ENCODE measurements around the gene MSH3.

The MSH3 gene

GRCh38 chr5:80704221-80704620, 49.8 kb downstream of the MSH3 start:
- no peak overlapping the region for H3K27ac ChIP-seq (ENCODE audit: insufficient read depth, low read depth, low read length, poor library complexity, severe bottlenecking)
- WGBS, 2 experiments = 93 to 100% methylated on average over 1 of the region's 1 CpG
- H3K4me1 ChIP-seq (ENCODE audit: control insufficient read depth, insufficient read depth, low read length) = no peaks in the 10 kb centered on the region
- H3K36me3 ChIP-seq (ENCODE audit: control insufficient read depth, insufficient read depth, low read length) = no peaks in the 10 kb centered on the region
- no peaks in the 10 kb centered on the region for H3K9me3 ChIP-seq (ENCODE audit: control insufficient read depth, low read length)
- no peaks in the 10 kb centered on the region for H3K27me3 ChIP-seq (ENCODE audit: control insufficient read depth, insufficient read depth, low read length, poor library complexity, severe bottlenecking)
- H3K4me3 ChIP-seq (ENCODE audit: insufficient read depth, low read depth, low read length) = no peak overlapping the region

DNA sequence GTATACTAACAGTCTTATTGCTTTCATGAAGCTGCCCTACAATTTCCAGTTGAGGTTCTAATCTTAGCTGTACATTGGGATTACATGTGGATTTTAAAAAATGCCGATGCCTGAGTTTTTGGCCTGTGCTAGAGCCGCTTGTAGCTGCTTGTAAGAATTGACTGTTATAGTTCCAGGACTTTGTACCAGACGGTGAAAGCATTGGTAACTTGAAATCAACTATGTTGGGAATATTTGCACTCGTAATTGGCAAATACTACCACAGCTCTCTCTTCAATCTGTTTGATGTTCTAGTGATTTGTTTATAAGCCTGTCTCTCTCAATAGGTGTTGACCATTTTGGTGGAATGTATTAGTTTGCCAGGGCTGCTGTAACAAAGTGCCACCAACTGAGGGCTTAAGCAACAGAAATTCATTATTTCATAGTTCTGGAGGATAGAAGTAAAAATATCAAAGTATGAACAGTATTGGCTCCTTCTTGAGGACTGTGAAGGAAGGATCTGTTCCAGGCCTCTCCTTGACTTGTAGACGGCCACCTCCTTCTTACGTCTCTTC, 50.8 kb downstream of the MSH3 start:
- no peak overlapping the region for H3K27ac ChIP-seq (ENCODE audit: insufficient read depth, low read depth, low read length, poor library complexity, severe bottlenecking)
- no peaks in the 10 kb centered on the region for H3K36me3 ChIP-seq (ENCODE audit: control insufficient read depth, insufficient read depth, low read length)
- H3K27me3 ChIP-seq (ENCODE audit: control insufficient read depth, insufficient read depth, low read length, poor library complexity, severe bottlenecking) = no peaks in the 10 kb centered on the region
- H3K4me3 ChIP-seq (ENCODE audit: insufficient read depth, low read depth, low read length) = no peak overlapping the region
- no peaks in the 10 kb centered on the region for H3K4me1 ChIP-seq (ENCODE audit: control insufficient read depth, insufficient read depth, low read length)
- 87% methylated on average over 5 to 6 of the region's 6 CpGs for WGBS, 2 experiments
- H3K9me3 ChIP-seq (ENCODE audit: control insufficient read depth, low read length) = no peaks in the 10 kb centered on the region

DNA sequence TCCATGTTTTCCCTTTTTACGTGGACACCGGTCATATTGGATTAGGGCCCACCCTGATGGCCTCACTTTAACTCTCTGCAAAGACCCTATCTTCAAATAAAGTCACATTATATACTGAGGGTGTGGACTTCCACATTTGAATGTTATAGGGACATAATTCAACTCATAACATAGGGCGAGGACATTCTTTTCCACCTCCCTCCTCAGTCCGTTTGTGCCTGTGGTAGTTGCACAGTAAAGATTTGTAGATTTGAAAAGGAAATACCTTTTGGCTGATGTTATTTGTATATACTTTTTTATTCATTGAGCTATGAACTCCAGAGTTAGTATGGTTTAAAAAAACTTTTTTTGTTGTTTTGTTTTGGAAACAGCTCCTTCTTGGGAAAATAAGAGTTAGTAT, 51.3 kb downstream of the MSH3 start:
- Histone ChIP-seq H3K4me3 (ENCODE audit: insufficient read depth, low read depth, low read length) (no peak overlapping the region), H3K4me1 (ENCODE audit: control insufficient read depth, insufficient read depth, low read length) (no peaks in the 10 kb centered on the region), H3K9me3 (ENCODE audit: control insufficient read depth, low read length) (no peaks in the 10 kb centered on the region), H3K36me3 (ENCODE audit: control insufficient read depth, insufficient read depth, low read length) (no peaks in the 10 kb centered on the region), H3K27me3 (ENCODE audit: control insufficient read depth, insufficient read depth, low read length, poor library complexity, severe bottlenecking) (no peaks in the 10 kb centered on the region), H3K27ac (ENCODE audit: insufficient read depth, low read depth, low read length, poor library complexity, severe bottlenecking) (no peak overlapping the region)
- 97% methylated on average over 2 to 4 of the region's 4 CpGs for WGBS, 2 experiments

GRCh38 chr5:80706835-80707447, 52.5 kb downstream of the MSH3 start:
- H3K9me3 ChIP-seq (ENCODE audit: control insufficient read depth, low read length) = no peaks in the 10 kb centered on the region
- no peaks in the 10 kb centered on the region for H3K4me1 ChIP-seq (ENCODE audit: control insufficient read depth, insufficient read depth, low read length)
- no peak overlapping the region for H3K4me3 ChIP-seq (ENCODE audit: insufficient read depth, low read depth, low read length)
- no peak overlapping the region for H3K27ac ChIP-seq (ENCODE audit: insufficient read depth, low read depth, low read length, poor library complexity, severe bottlenecking)
- H3K27me3 ChIP-seq (ENCODE audit: control insufficient read depth, insufficient read depth, low read length, poor library complexity, severe bottlenecking) = no peaks in the 10 kb centered on the region
- 87 to 97% methylated on average over 2 of the region's 2 CpGs for WGBS, 2 experiments
- H3K36me3 ChIP-seq (ENCODE audit: control insufficient read depth, insufficient read depth, low read length) = no peaks in the 10 kb centered on the region

- H3K9me3 ChIP-seq (ENCODE audit: control insufficient read depth, low read length) = no peaks in the 10 kb centered on the region
- H3K27me3 ChIP-seq (ENCODE audit: control insufficient read depth, insufficient read depth, low read length, poor library complexity, severe bottlenecking) = no peaks in the 10 kb centered on the region
- no peak overlapping the region for H3K4me3 ChIP-seq (ENCODE audit: insufficient read depth, low read depth, low read length)
- WGBS, 2 experiments = 88 to 100% methylated on average over 1 of the region's 1 CpG
- H3K4me1 ChIP-seq (ENCODE audit: control insufficient read depth, insufficient read depth, low read length) = no peaks in the 10 kb centered on the region
- H3K36me3 ChIP-seq (ENCODE audit: control insufficient read depth, insufficient read depth, low read length) = no peaks in the 10 kb centered on the region
- H3K27ac ChIP-seq (ENCODE audit: insufficient read depth, low read depth, low read length, poor library complexity, severe bottlenecking) = no peak overlapping the region
Observed at GRCh38 chr5:80707645-80708044, 53.2 kb downstream of the MSH3 start.

DNA sequence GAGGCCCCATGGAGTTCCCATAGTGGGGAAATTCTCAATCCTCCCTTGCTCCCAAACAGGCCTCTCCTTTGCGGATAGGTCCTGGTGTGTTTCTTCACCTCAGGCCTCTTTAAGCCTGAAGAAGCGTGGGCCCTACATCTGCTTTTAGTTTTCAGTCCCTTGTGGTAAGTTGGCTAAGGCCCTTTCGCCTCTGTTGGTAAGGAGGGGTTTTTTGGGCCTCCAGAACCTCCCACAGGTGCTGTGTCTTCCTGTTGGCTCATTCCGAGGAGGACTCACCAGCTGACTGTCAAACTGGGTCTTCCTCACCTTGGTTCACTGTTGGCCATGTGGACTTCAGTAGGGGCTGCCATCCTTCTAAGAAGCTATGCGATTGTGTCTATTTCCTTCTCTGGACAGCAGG, 56.8 kb downstream of the MSH3 start:
- H3K36me3 ChIP-seq (ENCODE audit: control insufficient read depth, insufficient read depth, low read length) = no peaks in the 10 kb centered on the region
- H3K4me1 ChIP-seq (ENCODE audit: control insufficient read depth, insufficient read depth, low read length) = no peaks in the 10 kb centered on the region
- H3K27me3 ChIP-seq (ENCODE audit: control insufficient read depth, insufficient read depth, low read length, poor library complexity, severe bottlenecking) = no peaks in the 10 kb centered on the region
- WGBS, 2 experiments = 91 to 93% methylated on average over 5 of the region's 5 CpGs
- no peak overlapping the region for H3K4me3 ChIP-seq (ENCODE audit: insufficient read depth, low read depth, low read length)
- H3K27ac ChIP-seq (ENCODE audit: insufficient read depth, low read depth, low read length, poor library complexity, severe bottlenecking) = no peak overlapping the region
- H3K9me3 ChIP-seq (ENCODE audit: control insufficient read depth, low read length) = no peaks in the 10 kb centered on the region

- Histone ChIP-seq H3K9me3 (ENCODE audit: control insufficient read depth, low read length) (no peaks in the 10 kb centered on the region), H3K4me1 (ENCODE audit: control insufficient read depth, insufficient read depth, low read length) (no peaks in the 10 kb centered on the region), H3K27me3 (ENCODE audit: control insufficient read depth, insufficient read depth, low read length, poor library complexity, severe bottlenecking) (no peaks in the 10 kb centered on the region), H3K36me3 (ENCODE audit: control insufficient read depth, insufficient read depth, low read length) (no peaks in the 10 kb centered on the region), H3K4me3 (ENCODE audit: insufficient read depth, low read depth, low read length) (no peak overlapping the region), H3K27ac (ENCODE audit: insufficient read depth, low read depth, low read length, poor library complexity, severe bottlenecking) (no peak overlapping the region)
- 88 to 89% methylated on average over 3 of the region's 3 CpGs for WGBS, 2 experiments
Observed at GRCh38 chr5:80711938-80712337, 57.5 kb downstream of the MSH3 start.

- no peaks in the 10 kb centered on the region for H3K36me3 ChIP-seq (ENCODE audit: control insufficient read depth, insufficient read depth, low read length)
- no peaks in the 10 kb centered on the region for H3K4me1 ChIP-seq (ENCODE audit: control insufficient read depth, insufficient read depth, low read length)
- no peak overlapping the region for H3K4me3 ChIP-seq (ENCODE audit: insufficient read depth, low read depth, low read length)
- H3K27ac ChIP-seq (ENCODE audit: insufficient read depth, low read depth, low read length, poor library complexity, severe bottlenecking) = no peak overlapping the region
- H3K9me3 ChIP-seq (ENCODE audit: control insufficient read depth, low read length) = no peaks in the 10 kb centered on the region
- H3K27me3 ChIP-seq (ENCODE audit: control insufficient read depth, insufficient read depth, low read length, poor library complexity, severe bottlenecking) = no peaks in the 10 kb centered on the region
- WGBS, 2 experiments = 89 to 100% methylated on average over 2 of the region's 2 CpGs
Observed at GRCh38 chr5:80712919-80713318, 58.5 kb downstream of the MSH3 start.

- H3K27ac ChIP-seq (ENCODE audit: insufficient read depth, low read depth, low read length, poor library complexity, severe bottlenecking) = no peak overlapping the region
- H3K36me3 ChIP-seq (ENCODE audit: control insufficient read depth, insufficient read depth, low read length) = peaks cover 1% of the 10 kb centered on the region
- H3K4me1 ChIP-seq (ENCODE audit: control insufficient read depth, insufficient read depth, low read length) = no peaks in the 10 kb centered on the region
- no peak overlapping the region for H3K4me3 ChIP-seq (ENCODE audit: insufficient read depth, low read depth, low read length)
- 88 to 90% methylated on average over 5 of the region's 5 CpGs for WGBS, 2 experiments
- no peaks in the 10 kb centered on the region for H3K9me3 ChIP-seq (ENCODE audit: control insufficient read depth, low read length)
- H3K27me3 ChIP-seq (ENCODE audit: control insufficient read depth, insufficient read depth, low read length, poor library complexity, severe bottlenecking) = no peaks in the 10 kb centered on the region
Observed at GRCh38 chr5:80713631-80714030, 59.2 kb downstream of the MSH3 start.

GRCh38 chr5:80714570-80715298, 60.3 kb downstream of the MSH3 start:
- no peaks in the 10 kb centered on the region for H3K9me3 ChIP-seq (ENCODE audit: control insufficient read depth, low read length)
- no peak overlapping the region for H3K4me3 ChIP-seq (ENCODE audit: insufficient read depth, low read depth, low read length)
- H3K27ac ChIP-seq (ENCODE audit: insufficient read depth, low read depth, low read length, poor library complexity, severe bottlenecking) = no peak overlapping the region
- no peaks in the 10 kb centered on the region for H3K27me3 ChIP-seq (ENCODE audit: control insufficient read depth, insufficient read depth, low read length, poor library complexity, severe bottlenecking)
- no peaks in the 10 kb centered on the region for H3K4me1 ChIP-seq (ENCODE audit: control insufficient read depth, insufficient read depth, low read length)
- H3K36me3 ChIP-seq (ENCODE audit: control insufficient read depth, insufficient read depth, low read length) = peaks cover 6% of the 10 kb centered on the region
- WGBS, 2 experiments = 90% methylated on average over 5 of the region's 5 CpGs

All from ectodermal cell (in vitro differentiated cells).